ENCODE results near the gene TRIM36.

Gene TRIM36, protein sequence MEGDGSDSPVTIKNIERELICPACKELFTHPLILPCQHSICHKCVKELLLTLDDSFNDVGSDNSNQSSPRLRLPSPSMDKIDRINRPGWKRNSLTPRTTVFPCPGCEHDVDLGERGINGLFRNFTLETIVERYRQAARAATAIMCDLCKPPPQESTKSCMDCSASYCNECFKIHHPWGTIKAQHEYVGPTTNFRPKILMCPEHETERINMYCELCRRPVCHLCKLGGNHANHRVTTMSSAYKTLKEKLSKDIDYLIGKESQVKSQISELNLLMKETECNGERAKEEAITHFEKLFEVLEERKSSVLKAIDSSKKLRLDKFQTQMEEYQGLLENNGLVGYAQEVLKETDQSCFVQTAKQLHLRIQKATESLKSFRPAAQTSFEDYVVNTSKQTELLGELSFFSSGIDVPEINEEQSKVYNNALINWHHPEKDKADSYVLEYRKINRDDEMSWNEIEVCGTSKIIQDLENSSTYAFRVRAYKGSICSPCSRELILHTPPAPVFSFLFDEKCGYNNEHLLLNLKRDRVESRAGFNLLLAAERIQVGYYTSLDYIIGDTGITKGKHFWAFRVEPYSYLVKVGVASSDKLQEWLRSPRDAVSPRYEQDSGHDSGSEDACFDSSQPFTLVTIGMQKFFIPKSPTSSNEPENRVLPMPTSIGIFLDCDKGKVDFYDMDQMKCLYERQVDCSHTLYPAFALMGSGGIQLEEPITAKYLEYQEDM

DNA sequence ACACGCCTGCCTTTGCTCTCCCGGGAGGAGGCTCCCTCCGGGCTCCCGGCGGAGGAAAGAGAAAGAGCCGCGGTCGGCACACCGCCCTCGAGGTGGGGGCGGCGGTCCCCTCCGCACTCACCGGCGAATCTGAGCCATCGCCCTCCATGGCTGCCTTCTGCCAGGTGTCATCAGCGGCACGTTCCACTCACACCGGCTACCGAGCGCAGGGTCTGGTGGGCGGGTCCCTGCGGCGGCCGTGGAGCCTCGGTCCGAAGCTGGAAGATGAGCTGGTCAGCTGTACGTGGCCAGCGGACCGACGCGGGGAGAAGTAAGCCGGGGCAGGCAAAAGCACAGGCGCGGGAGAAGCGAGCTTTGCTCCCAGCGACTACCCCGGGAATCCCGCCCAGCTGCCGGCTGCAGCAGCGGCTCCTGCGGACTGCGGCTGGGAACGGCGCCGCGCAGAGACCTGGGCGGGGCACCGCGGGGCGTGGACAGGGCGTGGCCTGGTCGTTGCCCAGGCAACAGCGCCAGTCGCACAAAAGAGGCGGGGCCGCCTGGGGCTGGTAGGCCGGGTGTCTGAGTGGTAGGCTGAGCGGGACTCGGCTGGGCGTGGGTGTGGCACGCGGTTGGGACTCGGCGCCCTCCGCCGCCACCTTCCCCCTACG lies at the start of gene TRIM36:
TRIM36 (minus strand) TSS at position 422 of the 647 bp plus-strand sequence; CDS start at position 148, 274 bp downstream.
- DNase-seq = peak; percentile 99

DNA sequence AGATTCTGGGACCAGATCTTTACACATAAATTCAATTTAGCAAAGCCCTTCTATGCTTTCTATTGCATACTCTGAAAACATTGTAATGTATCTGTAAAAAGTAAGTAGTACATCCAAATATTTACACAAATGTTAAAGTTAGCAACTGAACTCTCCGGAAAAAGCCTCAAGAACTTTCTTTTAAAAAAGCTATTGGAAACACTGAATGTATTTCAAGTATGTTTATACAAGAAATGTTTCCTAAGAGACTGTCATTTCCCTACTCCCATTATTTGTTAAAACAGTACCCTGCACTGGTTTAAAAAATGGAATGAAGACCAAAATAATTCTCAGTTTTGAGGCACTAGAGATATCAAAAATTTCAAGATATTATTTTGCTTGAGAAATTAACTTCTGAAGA lies 44.8 kb upstream of the TRIM36 start:
- no peak for DNase-seq

DNA sequence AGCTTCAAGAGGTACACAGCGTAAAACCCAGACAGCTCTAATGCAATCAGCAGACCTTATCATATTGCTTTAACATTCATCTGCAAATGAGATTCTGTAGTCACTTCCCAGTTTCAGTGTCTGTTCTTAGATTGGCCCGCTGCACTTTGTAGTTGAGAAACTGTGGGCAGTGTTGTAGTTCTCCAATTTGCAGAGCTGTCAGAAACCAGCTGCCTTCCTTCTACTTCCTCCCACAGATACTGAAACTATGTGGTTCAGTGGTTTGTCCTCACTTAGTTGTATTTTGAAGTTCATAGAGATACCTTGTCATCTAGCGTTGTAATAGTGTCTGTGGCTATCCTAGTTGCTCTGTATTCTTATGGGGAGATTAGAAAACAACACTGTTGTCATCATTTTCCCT lies 39.6 kb upstream of the TRIM36 start:
- DNase-seq = no peak

DNA sequence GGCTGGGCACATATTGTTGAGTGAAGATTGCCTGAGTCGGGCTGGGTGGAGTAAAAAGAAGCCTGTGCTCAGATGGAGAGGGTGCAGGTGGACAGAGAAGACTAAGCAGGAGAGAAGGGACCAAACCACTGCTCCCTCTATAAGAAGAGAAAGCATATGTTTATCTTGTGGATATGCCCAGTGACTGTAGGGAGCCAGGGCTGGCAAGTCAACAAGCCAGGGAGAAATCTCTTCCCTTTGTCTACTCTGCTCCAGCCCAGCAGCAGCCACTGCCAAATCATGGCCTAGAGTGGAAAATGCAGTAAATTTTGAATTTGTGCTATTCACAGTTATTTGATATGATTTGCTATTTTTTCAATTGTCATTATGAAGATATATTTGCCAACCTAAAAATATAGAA lies 33.2 kb upstream of the TRIM36 start:
- DNase-seq = no peak

DNA sequence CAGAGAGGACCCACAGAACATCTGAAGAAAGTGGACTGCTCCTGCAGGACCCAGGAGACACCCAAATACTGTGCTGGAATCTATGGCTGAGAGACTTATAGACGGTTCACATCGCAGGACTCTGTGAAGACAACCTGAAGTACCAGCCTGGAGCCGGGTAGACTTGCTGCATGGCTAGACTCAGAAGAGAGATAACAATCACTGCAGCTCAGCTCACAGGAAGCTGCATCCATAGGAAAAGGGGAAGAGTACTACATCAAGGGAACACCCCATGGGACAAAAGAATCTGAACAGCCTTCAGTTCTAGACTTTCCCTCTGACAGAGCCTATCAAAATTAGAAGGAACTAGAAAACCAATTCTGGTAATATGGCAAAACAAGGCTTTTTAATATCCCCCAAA lies 26.5 kb upstream of the TRIM36 start:
- DNase-seq = no peak

DNA sequence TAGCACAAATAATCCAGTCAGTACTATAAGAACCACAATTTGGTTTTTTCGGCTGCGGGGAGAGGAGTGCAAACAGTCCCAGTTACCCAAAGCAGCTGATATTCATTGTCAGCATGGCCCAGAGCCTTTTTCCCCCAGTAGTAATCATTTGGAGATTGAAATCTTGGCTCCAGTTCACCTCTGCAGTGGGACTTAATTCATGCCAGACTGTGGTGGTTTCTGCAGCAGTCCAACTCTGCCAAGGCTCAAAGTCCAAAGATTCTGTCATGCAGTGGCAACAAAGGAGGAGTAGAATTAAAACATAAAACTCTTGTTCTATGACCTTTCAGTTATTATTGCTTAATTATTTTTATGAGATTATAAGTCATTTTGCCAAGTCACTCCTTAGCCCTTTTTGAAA lies 25.0 kb upstream of the TRIM36 start:
- DNase-seq = no peak

DNA sequence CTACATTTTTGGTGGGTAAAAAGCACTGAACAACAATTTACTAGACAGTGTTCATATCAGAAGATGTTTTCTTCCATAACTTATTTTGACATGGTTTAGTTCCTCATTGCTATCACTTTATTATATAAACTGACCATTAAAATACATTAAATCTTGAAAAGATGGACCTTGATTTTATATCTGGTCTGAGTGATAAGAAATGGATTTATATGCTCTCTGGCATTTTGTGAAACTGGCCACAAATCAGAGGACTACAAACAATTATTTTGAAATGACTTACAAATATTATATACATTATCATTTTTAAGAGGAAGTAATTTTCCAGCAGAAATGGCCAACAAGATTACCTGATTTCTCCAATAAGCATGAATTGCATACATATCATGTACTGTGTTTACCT lies 23.6 kb upstream of the TRIM36 start:
- no peak for DNase-seq

DNA sequence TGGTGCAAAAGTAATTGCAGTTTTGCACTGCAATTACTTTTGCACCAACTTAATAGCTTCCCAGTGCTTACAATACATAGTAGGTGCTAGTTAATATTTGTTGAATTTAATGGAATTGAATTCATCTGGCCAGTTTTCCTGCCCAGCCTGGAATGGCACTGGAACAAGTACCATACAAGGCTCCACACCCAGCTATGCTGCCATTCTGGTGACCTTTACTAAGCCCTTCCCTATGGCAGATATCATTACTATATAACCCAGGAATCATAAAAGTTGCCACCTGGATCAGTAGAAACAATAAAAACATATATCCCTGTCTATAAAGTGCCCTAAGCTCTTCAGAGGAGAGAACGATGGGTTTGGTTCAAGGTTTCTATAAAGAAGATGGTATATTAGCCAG lies 22.4 kb upstream of the TRIM36 start:
- DNase-seq = no peak

DNA sequence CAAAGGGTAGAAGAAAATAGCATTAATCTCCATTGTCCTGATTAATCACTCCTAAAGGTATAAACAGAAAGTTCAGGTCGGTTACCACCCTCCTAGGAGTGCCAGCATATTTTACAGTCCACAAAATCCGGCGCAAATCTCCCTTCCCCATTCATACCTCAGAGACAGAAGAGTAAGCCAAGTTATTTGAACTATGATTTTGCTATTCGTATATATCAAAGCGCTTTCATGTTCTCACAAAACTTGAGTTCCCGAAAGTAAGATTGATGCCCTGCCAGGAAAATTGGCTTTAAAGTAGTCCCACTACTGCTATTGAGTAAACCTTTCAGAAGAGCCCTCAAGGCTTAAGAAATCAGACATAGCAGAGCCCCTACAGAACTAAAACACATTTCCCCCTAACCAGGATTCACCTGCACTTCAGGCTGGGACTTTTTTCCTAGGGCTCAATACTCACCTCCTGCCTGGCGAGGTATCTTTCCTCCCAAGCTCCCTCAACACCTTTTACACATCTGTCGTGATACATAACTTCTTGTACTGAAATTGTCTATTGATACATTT lies 21.8 kb upstream of the TRIM36 start:
- no peak for DNase-seq

DNA sequence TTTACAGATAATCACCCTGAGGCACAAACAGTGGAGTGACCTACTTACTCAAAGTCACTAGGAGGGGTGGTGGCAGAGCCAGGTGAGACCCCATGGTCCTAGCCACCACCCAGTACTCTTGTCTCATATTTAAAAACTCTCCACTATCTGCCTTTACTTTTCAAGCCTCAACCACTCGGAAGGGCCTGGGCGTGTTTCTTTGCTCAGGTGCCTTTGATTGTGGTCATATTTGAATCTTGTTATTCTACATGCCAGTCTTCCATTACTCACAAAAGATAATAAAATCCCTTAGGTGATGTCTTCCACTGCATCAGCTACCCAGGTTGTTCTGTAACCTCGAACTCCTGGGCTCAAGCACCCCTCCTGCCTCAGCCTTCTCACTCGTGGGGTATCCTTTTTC lies 20.7 kb upstream of the TRIM36 start:
- peak; percentile 49 for DNase-seq

DNA sequence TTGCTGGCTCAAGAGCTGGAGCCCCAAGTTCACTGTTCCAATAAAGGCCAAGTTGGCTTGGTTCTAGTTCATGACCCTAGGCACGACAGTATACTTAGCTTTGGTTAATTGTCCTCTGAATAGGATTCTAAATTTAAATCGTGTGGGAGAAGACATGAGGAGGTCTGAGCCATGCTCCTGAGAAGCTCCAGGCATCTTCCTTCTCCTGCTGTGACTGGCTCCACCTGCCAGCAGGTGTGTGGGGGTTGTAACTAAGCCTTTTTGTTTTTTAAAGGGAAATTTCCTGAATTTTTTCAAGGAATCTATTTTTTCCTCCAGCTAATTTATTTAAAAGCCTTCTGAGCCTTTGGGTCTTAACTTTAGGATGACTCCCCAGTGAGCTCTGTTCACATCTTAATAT lies 20.2 kb upstream of the TRIM36 start:
- peak; percentile 45 for DNase-seq

DNA sequence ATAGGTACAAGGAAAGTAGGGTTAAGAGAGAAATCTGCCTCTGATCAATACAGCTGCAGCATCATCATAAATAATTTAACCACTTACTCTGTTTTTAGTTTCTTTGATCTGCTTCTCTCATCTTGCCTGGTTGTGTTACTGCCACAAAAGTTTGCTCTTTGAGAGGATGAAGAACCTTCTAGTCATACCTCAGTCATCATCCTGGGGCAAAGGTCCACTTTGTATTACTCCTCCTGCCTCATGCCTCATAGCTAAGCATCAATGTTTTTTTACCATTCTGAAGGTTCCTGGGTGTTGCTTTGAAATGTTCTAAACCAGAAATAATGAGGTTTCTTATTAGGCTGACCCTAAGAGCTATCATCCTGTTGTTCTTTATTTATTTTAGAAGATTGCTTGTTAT lies 17.1 kb upstream of the TRIM36 start:
- no peak for DNase-seq

DNA sequence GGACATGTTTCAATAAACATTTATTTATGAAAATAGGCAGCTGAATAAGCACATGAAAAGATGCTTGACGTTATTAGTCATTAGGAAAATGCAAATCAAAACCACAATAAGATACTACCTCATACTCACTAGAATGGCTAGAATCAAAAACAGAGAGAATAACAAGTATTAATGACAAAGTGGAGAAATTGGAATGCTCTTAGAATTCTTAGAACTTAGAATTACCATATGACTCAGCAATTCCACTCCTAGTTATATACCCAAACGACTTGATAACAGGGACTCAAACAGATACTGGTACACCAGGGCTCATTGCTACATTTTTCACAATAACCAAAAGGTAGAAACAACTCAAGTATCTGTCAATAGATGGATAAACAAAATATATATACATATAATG lies 15.1 kb upstream of the TRIM36 start:
- no peak for DNase-seq

DNA sequence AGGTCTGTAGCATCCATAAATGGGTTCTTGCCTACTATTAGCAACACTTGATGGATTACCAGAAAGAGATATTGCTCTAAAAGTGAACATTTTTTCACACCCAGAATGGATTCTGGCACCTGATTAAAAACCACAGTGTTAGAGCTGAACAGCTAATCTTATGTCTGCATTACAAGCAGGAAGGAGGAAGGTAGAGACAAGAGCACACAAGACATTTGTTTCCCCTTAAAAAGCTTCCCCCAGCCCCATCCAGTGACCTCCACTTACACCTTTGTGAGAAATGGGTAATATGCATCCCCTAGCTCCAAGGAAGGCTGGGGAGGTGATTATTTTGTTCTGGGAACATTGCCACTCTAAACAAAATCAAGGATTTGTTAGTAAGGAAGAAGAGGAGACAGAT lies 12.0 kb upstream of the TRIM36 start:
- no peak for DNase-seq

DNA sequence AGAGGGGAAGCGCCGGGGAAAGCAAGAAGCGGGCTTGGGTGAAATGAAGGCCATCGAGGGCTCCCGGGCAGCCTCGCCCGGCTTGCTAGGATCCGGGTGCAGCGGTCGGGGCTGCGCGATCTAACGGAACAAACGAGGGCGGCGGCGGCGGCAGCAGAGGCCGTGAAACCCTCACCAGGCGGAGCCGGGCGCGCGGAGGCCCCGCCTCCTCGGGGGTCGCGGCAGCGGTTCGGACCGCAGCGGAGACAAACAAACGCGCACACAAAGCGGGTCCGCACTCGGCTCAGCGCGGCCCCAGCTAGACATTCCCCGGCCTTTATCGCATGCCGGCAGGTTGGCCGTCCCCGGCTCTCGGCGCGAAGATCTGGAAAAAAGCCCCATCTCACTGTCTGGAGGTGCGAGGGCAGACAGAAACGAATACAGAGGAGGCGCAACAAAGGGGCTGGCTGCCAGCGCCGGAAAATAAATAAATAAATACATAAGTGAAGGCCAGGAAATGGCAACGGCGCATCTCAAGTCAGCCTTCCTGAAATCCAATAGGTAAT lies 10.5 kb upstream of the TRIM36 start:
- peak; percentile 87 for DNase-seq

DNA sequence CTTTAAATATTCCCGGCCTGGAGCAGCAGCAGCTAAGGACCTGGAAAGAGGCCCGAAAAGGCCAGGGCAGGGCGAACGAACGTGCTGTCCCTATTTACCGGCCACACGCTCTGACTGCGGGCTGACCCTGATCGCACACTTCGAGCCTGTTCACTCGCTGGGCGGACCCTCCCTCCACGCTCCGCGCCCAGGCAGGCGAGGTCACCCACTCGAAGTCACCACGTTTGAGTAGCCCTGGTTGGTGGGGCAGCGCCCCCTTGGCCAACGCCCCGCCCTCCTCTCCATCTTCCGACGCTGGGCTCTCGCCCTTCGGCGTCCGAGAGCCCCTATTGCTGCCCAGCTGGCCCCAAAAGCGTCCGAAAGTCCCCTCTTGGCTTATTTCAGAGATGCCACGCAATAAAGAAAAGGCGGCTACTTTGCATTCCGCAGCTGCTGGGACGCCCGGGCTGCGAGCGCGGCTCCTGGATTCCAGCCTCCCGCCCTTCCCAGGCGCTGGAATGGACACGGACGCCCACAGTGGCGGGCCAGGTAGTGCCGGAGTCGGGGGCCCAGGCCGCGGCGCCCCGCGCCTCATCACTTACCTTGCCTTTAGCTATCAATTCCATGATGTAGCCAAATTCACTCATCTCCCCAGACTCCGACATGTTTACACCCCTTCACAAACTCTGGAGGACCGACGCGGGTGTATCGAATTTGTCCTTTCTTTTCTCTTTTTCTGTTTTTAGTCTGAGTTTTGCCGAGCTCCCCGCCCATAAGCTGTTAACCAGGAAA lies 9.9 kb upstream of the TRIM36 start:
- peak; percentile 59 for DNase-seq

DNA sequence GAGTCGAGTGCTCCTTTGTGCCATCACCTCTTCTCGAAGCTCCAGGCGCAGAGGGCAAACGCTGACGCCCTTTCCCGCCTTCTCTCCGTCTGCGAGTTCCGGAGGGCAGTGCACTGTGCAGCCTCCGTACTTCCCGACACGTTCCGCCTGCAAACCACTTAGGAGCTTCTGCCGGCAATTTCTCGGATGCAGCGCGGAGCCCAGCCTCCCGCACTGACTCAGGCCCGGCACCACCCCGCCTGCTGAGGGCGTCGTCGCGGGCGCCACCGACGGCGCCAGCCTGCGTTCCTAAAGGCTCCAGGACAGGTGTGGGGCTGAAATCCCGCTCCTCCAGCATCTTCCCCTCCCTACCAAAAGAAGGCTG lies 9.3 kb upstream of the TRIM36 start:
- DNase-seq = no peak

DNA sequence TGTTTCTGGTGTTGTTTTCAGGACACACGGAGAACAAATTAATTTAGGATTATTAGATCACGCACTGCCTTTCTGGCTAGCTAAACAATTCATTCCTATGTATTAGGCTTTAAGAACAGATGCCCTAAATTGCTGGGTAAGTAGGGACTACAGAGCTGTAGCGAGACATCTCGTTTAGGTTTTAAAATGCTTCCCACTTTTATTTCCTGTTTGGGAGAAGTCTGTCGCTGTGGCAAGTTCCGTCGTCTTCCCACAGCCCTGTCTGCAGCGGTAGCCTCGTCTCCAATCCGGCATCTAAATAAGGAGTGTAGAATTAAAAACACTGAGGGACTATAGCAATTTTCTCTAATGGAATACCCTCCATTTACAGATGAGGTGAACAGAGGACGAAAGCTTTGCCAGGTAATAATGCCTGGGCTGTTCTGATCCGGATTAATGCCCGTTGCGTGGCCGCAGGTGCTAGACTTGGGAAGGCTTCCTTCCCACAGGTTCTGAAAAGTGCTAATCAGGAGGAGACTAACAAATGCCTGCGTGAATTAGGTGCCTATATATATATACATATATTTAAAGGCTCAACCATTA lies 1.3 kb upstream of the TRIM36 start:
- DNase-seq = peak; percentile 37

DNA sequence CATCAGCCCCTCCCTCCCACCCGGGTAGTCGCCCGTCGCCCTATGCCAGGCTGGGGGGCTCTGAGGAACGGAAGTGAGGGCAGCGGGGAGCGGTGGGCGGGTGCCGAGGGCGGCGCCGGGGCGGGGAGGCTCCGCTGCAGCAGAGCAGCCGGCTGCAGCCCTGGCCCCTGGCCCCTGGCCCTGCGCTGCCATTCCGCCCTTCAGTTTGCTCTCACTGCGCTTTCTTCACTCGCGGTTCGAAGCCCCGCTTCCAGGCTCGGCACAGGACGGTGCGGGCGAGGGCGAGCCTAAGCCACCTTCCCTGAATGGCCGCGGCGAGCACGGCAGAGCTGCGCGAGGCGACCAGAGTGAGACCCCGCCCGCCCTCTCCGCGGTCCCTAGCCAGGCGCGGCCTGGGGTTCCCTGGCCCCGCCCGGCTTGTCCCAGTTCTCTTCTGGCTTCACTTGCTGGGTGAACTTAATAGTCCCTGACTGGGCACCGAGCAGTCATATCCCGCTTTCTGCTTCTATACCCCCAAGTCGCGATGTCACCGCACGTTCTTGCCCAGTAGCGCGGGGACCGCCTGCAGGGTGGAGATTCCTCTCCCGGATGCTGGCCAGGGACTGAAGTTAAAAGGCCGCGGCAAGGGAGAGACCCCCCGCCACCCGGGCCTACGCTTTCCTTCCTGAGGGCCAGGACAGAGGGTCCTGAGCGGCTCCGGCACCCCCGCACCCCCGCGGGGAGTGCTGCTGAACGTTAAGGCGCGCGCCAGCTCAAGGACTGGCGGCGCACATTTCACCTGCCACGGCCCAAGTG lies 623 bp upstream of the TRIM36 start:
- no peak for DNase-seq

DNA sequence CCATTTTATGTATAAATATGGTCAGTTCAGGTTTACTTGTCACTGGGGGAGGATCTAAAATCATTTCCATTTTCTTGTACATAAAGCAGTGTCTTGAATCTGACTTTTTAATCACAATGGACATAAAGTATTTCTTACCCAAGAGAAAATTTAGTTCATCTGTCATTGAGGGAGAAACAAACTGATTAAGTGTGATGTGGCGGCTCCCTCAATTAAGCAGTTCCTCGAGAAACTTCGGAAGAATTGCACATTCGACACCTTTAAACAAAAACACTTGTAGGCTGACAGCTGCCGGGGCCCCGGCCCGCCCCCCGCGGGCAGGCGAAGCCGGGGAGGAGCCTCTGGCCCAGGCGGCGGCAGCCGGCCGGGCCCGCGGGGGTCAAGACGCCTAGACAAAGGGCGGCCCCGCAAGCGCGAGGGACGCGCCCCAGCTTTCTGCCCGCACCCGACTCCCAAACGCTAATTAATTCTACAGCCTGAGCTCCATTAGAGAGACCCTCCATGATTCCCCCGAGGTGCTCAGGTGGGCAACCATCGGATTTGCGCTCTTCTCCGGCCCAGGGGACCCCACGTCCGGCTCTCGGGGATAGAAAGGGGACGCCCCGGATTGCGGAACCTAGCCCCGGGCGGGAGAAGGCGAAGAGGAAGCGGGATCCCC lies 750 bp downstream of the TRIM36 start:
- DNase-seq = peak; percentile 77

Data from NCI-H146 (cell line).